Subcutaneous adipose tissue (tissue), 4 donors: Measurements from ENCODE around the gene CACNA1A. TPM values are rescaled to one million over a fixed set of nuclear protein-coding genes. Genes with fewer than 3 reads are reported as not detected.

Source experiments
- CTCF ChIP-seq: fragments of 450-650 bp; IDR thresholded peaks from one replicate; pipeline ENCODE4 v1.5.1; 2016; ENCODE audit warnings: low read depth, mild to moderate bottlenecking, control low read depth, antibody characterized with exemption, moderate library complexity
- total RNA-seq, 4 donors: library from RNA; depleted of rRNA; stranded (reverse); fragments of >200 nt; gene quantifications; one replicate each; pipeline ENCODE4 v1.1.0, GENCODE V29; 2016

The CACNA1A gene
- 1 to 10 TPM in 2 of 4 donors, under 1 TPM in 2; 0.44 to 3.9 (median 1.2) TPM for total RNA-seq

GRCh38 chr19:13506471-13506820, at the start of gene CACNA1A:
TSS of gene CACNA1A (minus strand) at chr19:13506479. CDS start at chr19:13506224, 255 bp downstream.
- TF ChIP-seq CTCF = no peak

- TF ChIP-seq CTCF = no peak
These were observed 48.4 kb upstream of the CACNA1A start for GRCh38 chr19:13554506-13555240.

GRCh38 chr19:13553880-13554400, 47.7 kb upstream of the CACNA1A start:
- TF ChIP-seq CTCF = no peak

GRCh38 chr19:13548131-13548530, 41.9 kb upstream of the CACNA1A start:
- no peak for TF ChIP-seq CTCF

GRCh38 chr19:13547102-13547501, 40.8 kb upstream of the CACNA1A start:
- TF ChIP-seq CTCF = no peak

GRCh38 chr19:13544423-13544822, 38.1 kb upstream of the CACNA1A start:
- TF ChIP-seq CTCF = no peak

GRCh38 chr19:13541554-13541953, 35.3 kb upstream of the CACNA1A start:
- no peak for TF ChIP-seq CTCF
